Measurements from ENCODE around the gene TMEM131L. TPM values are rescaled to one million over a fixed set of nuclear protein-coding genes. Genes with fewer than 3 reads are reported as not detected.

The TMEM131L gene
- total and polyA plus RNA-seq, 8 donors, result 2.4 to 40.0 (median 13.6) TPM

- H3K36me3 ChIP-seq, result no peaks in the 10 kb centered on the region
- no peak overlapping the region for H3K27ac ChIP-seq
- intact Hi-C loops (cut with DNase I; ENCODE audit: low total_unique reads), result no loop called here
- H3K4me3 ChIP-seq, result no peak overlapping the region
- WGBS, 5 donors, result 41 to 50% (median 45%) methylated on average over 7 of the region's 7 CpGs
- H3K4me1 ChIP-seq, result peaks cover 8 to 67% (median 35%) of the 10 kb centered on the region in 4 donors
- no peaks in the 10 kb centered on the region for H3K9me3 ChIP-seq
- H3K27me3 ChIP-seq, result no peaks in the 10 kb centered on the region
- peak in 1 of 2 donors; percentile 49 for DNase-seq
- TF ChIP-seq EP300 (IDR thresholded peaks at IDR 0.05), result no peak
- no peak for TF ChIP-seq POLR2AphosphoS5 (IDR thresholded peaks at IDR 0.05)
- no peak for TF ChIP-seq POLR2A (IDR thresholded peaks at IDR 0.05)
- no peak for TF ChIP-seq CTCF (IDR thresholded peaks at IDR 0.05)
Measured at GRCh38 chr4:153535772-153536513, 69.8 kb downstream of the TMEM131L start.

GRCh38 chr4:153537493-153537960 is 71.4 kb downstream of the TMEM131L start:
- H3K27ac ChIP-seq, result no peak overlapping the region

GRCh38 chr4:153538487-153539357 is 72.6 kb downstream of the TMEM131L start:
- intact Hi-C loops (cut with DNase I; ENCODE audit: low total_unique reads), result no loop called here
- H3K27ac ChIP-seq, result peak overlapping the region; percentile 5 to 69 (median 35)
- DNase-seq, result peak in 1 of 2 donors; percentile 60
- no peaks in the 10 kb centered on the region for H3K27me3 ChIP-seq
- WGBS, 5 donors, result 29 to 49% (median 47%) methylated on average over 14 to 17 of the region's 17 CpGs
- no peaks in the 10 kb centered on the region for H3K9me3 ChIP-seq
- no peak for TF ChIP-seq POLR2AphosphoS5 (IDR thresholded peaks at IDR 0.05)
- no peak for TF ChIP-seq EP300 (IDR thresholded peaks at IDR 0.05)
- TF ChIP-seq POLR2A (IDR thresholded peaks at IDR 0.05), result no peak
- TF ChIP-seq CTCF (IDR thresholded peaks at IDR 0.05), result no peak
- H3K4me3 ChIP-seq, result peak overlapping the region; percentile 14 to 34 (median 29)
- peaks cover 8 to 62% (median 28%) of the 10 kb centered on the region in 4 donors for H3K4me1 ChIP-seq
- no peaks in the 10 kb centered on the region for H3K36me3 ChIP-seq

More at GRCh38 chr4:153537493-153537960, 71.4 kb downstream of the TMEM131L start:
- Histone ChIP-seq H3K36me3 (no peaks in the 10 kb centered on the region), H3K9me3 (no peaks in the 10 kb centered on the region), H3K27me3 (no peaks in the 10 kb centered on the region), H3K4me3 (no peak overlapping the region), H3K4me1 (peaks cover 8 to 59% (median 28%) of the 10 kb centered on the region in 4 donors)
- WGBS, 5 donors, result 81 to 86% (median 84%) methylated on average over 6 of the region's 6 CpGs
- intact Hi-C loops (cut with DNase I; ENCODE audit: low total_unique reads), result no loop called here
- DNase-seq, result no peak
- TF ChIP-seq POLR2A (IDR thresholded peaks at IDR 0.05), result no peak
- no peak for TF ChIP-seq POLR2AphosphoS5 (IDR thresholded peaks at IDR 0.05)
- no peak for TF ChIP-seq CTCF (IDR thresholded peaks at IDR 0.05)
- TF ChIP-seq EP300 (IDR thresholded peaks at IDR 0.05), result no peak

- Histone ChIP-seq H3K27me3 (no peaks in the 10 kb centered on the region), H3K36me3 (no peaks in the 10 kb centered on the region), H3K9me3 (no peaks in the 10 kb centered on the region), H3K4me3 (no peak overlapping the region), H3K4me1 (peaks cover 8 to 62% (median 28%) of the 10 kb centered on the region in 4 donors), H3K27ac (peak overlapping the region in 4 of 5 donors; percentile 5 to 69 (median 40))
- intact Hi-C loops (cut with DNase I; ENCODE audit: low total_unique reads), result no loop called here
- DNase-seq, result no peak
- WGBS, 5 donors, result 58 to 76% (median 64%) methylated on average over 3 of the region's 3 CpGs
- TF ChIP-seq CTCF (IDR thresholded peaks at IDR 0.05) (no peak), POLR2A (IDR thresholded peaks at IDR 0.05) (no peak), EP300 (IDR thresholded peaks at IDR 0.05) (no peak), POLR2AphosphoS5 (IDR thresholded peaks at IDR 0.05) (no peak)
Measured at GRCh38 chr4:153539422-153539821, 73.3 kb downstream of the TMEM131L start.
